ENCODE measurements around the gene SNX1. TPM values are rescaled to one million over a fixed set of nuclear protein-coding genes. Genes with fewer than 3 reads are reported as not detected.
A peak's percentile ranks its signal among the peaks of the same experiment; 100 is the strongest.
"Not testable (repeated sequence)": the region's sequence is repeated elsewhere in the genome, so short reads cannot be mapped to it uniquely, and the experiment has no call there.

Gene SNX1
- total RNA-seq, 5 donors from 2014 or later (not counting 1 experiment from before 2014, with no cell fraction given) = 98.8 to 168 (median 152) TPM

DNA sequence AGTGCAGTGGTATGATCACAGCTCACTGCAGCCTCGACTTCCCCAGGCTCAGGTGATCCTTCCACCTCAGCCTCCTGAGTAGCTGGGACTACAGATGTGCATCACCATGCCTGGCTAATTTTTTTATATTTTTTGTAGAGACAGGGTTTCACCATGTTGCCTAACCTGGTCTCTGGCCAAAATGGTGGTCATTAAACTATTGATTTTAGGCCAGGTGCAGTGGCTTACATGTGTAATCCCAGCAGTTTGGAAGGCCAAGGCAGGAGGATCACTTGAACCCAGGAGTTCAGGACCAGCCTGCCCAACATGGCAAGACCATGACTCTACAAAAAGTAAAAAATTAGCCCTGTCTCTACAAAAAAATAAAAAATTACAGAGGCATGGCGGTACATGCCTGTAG is 24.5 kb downstream of the SNX1 start:
- not testable (repeated sequence) for H3K27ac ChIP-seq (ENCODE audit: low read length); H3K9me3 ChIP-seq; H3K4me1 Mint-ChIP-seq; H3K4me1 ChIP-seq (ENCODE audit: control insufficient read depth in 1 of 2, extremely low read depth in 1 of 2, insufficient read depth in 2 of 2, low read length in 2 of 2); H3K4me3 ChIP-seq (ENCODE audit: control insufficient read depth in 1 of 2, extremely low read depth in 1 of 2, low read length in 1 of 2); DNase-seq; H3K27ac Mint-ChIP-seq; H3K27me3 ChIP-seq (replicated peaks in 1 of 2; ENCODE audit: control insufficient read depth in 2 of 2, extremely low read depth in 1 of 2, insufficient read depth in 2 of 2, low read length in 1 of 2); H3K4me3 Mint-ChIP-seq; H3K27me3 Mint-ChIP-seq; H3K9me3 Mint-ChIP-seq; ATAC-seq (replicated peaks in 1 of 4)
- POLR2A ChIA-PET = interaction anchor here in 1 of 2 donors (0.7 kb wide), 1 partner anchor 1166 kb away, joined by 3 read pairs; the partner anchor contains the start of gene PARP16
- peaks cover 23 to 90% of the 10 kb centered on the region in 2 donors for H3K36me3 ChIP-seq (ENCODE audit: control insufficient read depth in 2 of 2, extremely low read depth in 1 of 2, insufficient read depth in 1 of 2, low read length in 1 of 2)
- CTCF ChIA-PET = interaction anchor here in 1 of 2 donors (0.6 kb wide), 1 partner anchor 1453 kb away, joined by 11 read pairs; no protein-coding TSS in a partner anchor
- H3K36me3 Mint-ChIP-seq = peaks cover 55% of the 10 kb centered on the region
- WGBS (ENCODE audit: insufficient coverage) = 100% methylated on average over 1 of the region's 2 CpGs

DNA sequence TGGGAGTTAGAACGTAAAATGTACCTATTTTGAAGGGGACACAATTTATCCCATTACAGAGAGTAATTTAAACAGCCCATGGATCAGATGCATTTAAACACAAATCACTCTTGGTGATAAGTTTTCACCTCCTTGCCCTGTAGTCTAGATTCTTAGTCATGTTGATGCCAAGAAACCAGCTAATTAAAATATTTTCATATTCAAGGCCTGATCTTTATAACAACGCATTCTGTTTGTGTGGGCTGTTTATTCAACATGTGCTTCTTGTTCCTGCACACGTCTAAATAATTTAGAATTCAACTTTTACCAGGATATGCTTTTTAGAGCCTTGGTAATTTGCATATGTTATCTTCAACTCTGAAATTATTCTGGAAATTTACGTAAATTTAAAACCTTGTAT is 25.8 kb downstream of the SNX1 start:
- DNase-seq (no peak), ATAC-seq (replicated peaks in 1 of 4) (no peak)
- H3K4me3 Mint-ChIP-seq = no peak overlapping the region
- H3K9me3 ChIP-seq = no peaks in the 10 kb centered on the region
- ChIA-PET CTCF (interaction anchor here in 1 of 2 donors (1.1 kb wide), 1 partner anchor 10 kb away, joined by 3 read pairs; no protein-coding TSS in a partner anchor), POLR2A (no interaction called here)
- H3K36me3 ChIP-seq (ENCODE audit: control insufficient read depth in 2 of 2, extremely low read depth in 1 of 2, insufficient read depth in 1 of 2, low read length in 1 of 2) = peaks cover 23 to 83% of the 10 kb centered on the region in 2 donors
- no peaks in the 10 kb centered on the region for H3K27me3 Mint-ChIP-seq
- no peaks in the 10 kb centered on the region for H3K9me3 Mint-ChIP-seq
- whole genome bisulfite sequencing (ENCODE audit: insufficient coverage) = no CpG with 5 or more reads among the region's 4 CpGs
- H3K4me1 ChIP-seq (ENCODE audit: control insufficient read depth in 1 of 2, extremely low read depth in 1 of 2, insufficient read depth in 2 of 2, low read length in 2 of 2) = no peaks in the 10 kb centered on the region
- peaks cover 0 to 2% (median 0%) of the 10 kb centered on the region in 3 donors for H3K4me1 Mint-ChIP-seq
- H3K27ac Mint-ChIP-seq = no peak overlapping the region
- H3K27me3 ChIP-seq (replicated peaks in 1 of 2; ENCODE audit: control insufficient read depth in 2 of 2, extremely low read depth in 1 of 2, insufficient read depth in 2 of 2, low read length in 1 of 2) = no peaks in the 10 kb centered on the region
- H3K27ac ChIP-seq (ENCODE audit: low read length) = no peak overlapping the region
- peaks cover 52% of the 10 kb centered on the region for H3K36me3 Mint-ChIP-seq
- H3K4me3 ChIP-seq (ENCODE audit: control insufficient read depth in 1 of 2, extremely low read depth in 1 of 2, low read length in 1 of 2) = no peak overlapping the region

DNA sequence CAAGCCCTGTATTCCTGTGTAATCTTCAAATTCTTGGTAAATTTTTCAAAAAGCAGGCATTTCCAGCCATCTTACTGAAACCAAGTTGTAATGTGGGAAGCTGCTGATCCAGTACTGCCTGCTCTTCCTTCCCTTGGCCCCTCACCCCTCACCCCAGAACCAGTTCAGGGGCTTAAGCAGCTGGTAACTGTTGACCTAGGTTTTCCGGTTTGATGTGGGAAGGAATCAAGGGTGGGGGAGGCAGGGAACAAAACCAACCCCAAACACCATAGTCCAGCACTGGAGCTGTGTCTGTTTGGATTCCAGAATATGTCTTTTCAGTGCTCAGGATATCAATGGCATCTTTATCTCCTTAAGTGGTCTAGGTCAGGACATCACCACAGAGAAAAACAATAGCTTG is 26.7 kb downstream of the SNX1 start:
- H3K27ac Mint-ChIP-seq = no peak overlapping the region
- peaks cover 23 to 84% of the 10 kb centered on the region in 2 donors for H3K36me3 ChIP-seq (ENCODE audit: control insufficient read depth in 2 of 2, extremely low read depth in 1 of 2, insufficient read depth in 1 of 2, low read length in 1 of 2)
- no peak for ATAC-seq (replicated peaks in 1 of 4)
- no peaks in the 10 kb centered on the region for H3K9me3 Mint-ChIP-seq
- no peaks in the 10 kb centered on the region for H3K27me3 ChIP-seq (replicated peaks in 1 of 2; ENCODE audit: control insufficient read depth in 2 of 2, extremely low read depth in 1 of 2, insufficient read depth in 2 of 2, low read length in 1 of 2)
- H3K36me3 Mint-ChIP-seq = peaks cover 59% of the 10 kb centered on the region
- no peaks in the 10 kb centered on the region for H3K9me3 ChIP-seq
- H3K4me1 ChIP-seq (ENCODE audit: control insufficient read depth in 1 of 2, extremely low read depth in 1 of 2, insufficient read depth in 2 of 2, low read length in 2 of 2) = no peaks in the 10 kb centered on the region
- ChIA-PET POLR2A (no interaction called here), CTCF (no interaction called here)
- no peaks in the 10 kb centered on the region for H3K27me3 Mint-ChIP-seq
- no peak overlapping the region for H3K27ac ChIP-seq (ENCODE audit: low read length)
- no peak overlapping the region for H3K4me3 Mint-ChIP-seq
- H3K4me3 ChIP-seq (ENCODE audit: control insufficient read depth in 1 of 2, extremely low read depth in 1 of 2, low read length in 1 of 2) = no peak overlapping the region
- DNase-seq = no peak
- peaks cover 0 to 2% (median 0%) of the 10 kb centered on the region in 3 donors for H3K4me1 Mint-ChIP-seq
- no CpG with 5 or more reads among the region's 1 CpG for WGBS (ENCODE audit: insufficient coverage)

DNA sequence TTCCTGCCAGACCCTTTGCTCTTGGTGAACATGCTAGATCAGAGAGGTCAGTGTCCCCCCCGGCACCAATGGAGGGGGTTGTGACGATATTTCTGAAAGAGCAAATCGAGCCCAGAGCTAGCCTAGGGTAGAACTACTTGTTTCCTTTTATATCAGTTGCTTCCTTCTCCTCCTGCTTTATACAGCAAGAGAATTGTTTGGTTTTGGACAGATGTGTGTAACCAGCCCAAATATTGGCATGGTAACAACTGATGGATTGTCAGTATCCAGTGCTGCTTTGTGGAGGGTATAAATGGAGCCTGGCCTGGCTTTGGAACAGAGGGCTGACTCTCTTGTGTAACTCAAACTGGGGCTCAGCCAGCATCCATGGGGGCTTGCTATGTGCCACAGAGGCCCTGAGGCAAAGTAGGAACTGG is 27.2 kb downstream of the SNX1 start:
- ChIA-PET CTCF (no interaction called here), POLR2A (no interaction called here)
- H3K9me3 ChIP-seq = no peaks in the 10 kb centered on the region
- ATAC-seq (replicated peaks in 1 of 4) (no peak), DNase-seq (no peak)
- H3K4me1 Mint-ChIP-seq = peaks cover 0 to 2% (median 0%) of the 10 kb centered on the region in 3 donors
- H3K36me3 ChIP-seq (ENCODE audit: control insufficient read depth in 2 of 2, extremely low read depth in 1 of 2, insufficient read depth in 1 of 2, low read length in 1 of 2) = peaks cover 23 to 84% of the 10 kb centered on the region in 2 donors
- peaks cover 61% of the 10 kb centered on the region for H3K36me3 Mint-ChIP-seq
- WGBS (ENCODE audit: insufficient coverage) = no CpG with 5 or more reads among the region's 3 CpGs
- no peaks in the 10 kb centered on the region for H3K27me3 Mint-ChIP-seq
- no peaks in the 10 kb centered on the region for H3K4me1 ChIP-seq (ENCODE audit: control insufficient read depth in 1 of 2, extremely low read depth in 1 of 2, insufficient read depth in 2 of 2, low read length in 2 of 2)
- no peaks in the 10 kb centered on the region for H3K27me3 ChIP-seq (replicated peaks in 1 of 2; ENCODE audit: control insufficient read depth in 2 of 2, extremely low read depth in 1 of 2, insufficient read depth in 2 of 2, low read length in 1 of 2)
- no peak overlapping the region for H3K4me3 Mint-ChIP-seq
- no peak overlapping the region for H3K27ac Mint-ChIP-seq
- no peak overlapping the region for H3K4me3 ChIP-seq (ENCODE audit: control insufficient read depth in 1 of 2, extremely low read depth in 1 of 2, low read length in 1 of 2)
- H3K27ac ChIP-seq (ENCODE audit: low read length) = no peak overlapping the region
- no peaks in the 10 kb centered on the region for H3K9me3 Mint-ChIP-seq

DNA sequence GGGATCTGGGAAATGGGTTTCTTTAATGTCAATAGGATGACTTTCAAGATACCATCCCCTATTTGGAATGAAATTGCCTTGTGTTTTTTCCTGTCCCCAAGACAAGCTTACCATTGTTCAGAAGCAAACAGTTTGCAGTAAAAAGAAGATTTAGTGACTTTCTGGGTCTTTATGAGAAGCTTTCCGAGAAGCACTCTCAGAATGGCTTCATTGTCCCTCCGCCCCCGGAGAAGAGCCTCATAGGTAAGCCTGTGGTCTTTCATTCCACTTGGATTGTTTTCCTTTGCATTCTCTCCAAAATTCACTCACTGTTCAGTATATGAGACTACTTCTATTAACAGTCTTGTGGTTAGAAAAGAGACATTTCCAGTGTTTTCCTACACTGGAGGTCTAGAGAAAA is 30.2 kb downstream of the SNX1 start:
- POLR2A ChIA-PET = interaction anchor here (0.6 kb wide), 3 partner anchors 243 to 418 kb away, joined by 3 to 6 read pairs (median 5); no protein-coding TSS in a partner anchor
- Histone ChIP-seq H3K4me1 (ENCODE audit: control insufficient read depth in 1 of 2, extremely low read depth in 1 of 2, insufficient read depth in 2 of 2, low read length in 2 of 2) (no peaks in the 10 kb centered on the region), H3K4me3 (ENCODE audit: control insufficient read depth in 1 of 2, extremely low read depth in 1 of 2, low read length in 1 of 2) (no peak overlapping the region), H3K27me3 (replicated peaks in 1 of 2; ENCODE audit: control insufficient read depth in 2 of 2, extremely low read depth in 1 of 2, insufficient read depth in 2 of 2, low read length in 1 of 2) (no peaks in the 10 kb centered on the region), H3K36me3 (ENCODE audit: control insufficient read depth in 2 of 2, extremely low read depth in 1 of 2, insufficient read depth in 1 of 2, low read length in 1 of 2) (peaks cover 7 to 83% of the 10 kb centered on the region in 2 donors), H3K27ac (ENCODE audit: low read length) (no peak overlapping the region), H3K9me3 (no peaks in the 10 kb centered on the region)
- peaks cover 0 to 2% (median 0%) of the 10 kb centered on the region in 3 donors for H3K4me1 Mint-ChIP-seq
- CTCF ChIA-PET = interaction anchor here in 1 of 2 donors (1.0 to 1.2 kb wide), 2 partner anchors 21 to 27 kb away, joined by 3 to 4 read pairs; no protein-coding TSS in a partner anchor
- no peaks in the 10 kb centered on the region for H3K27me3 Mint-ChIP-seq
- H3K4me3 Mint-ChIP-seq = no peak overlapping the region
- H3K36me3 Mint-ChIP-seq = peaks cover 54% of the 10 kb centered on the region
- H3K27ac Mint-ChIP-seq = peak overlapping the region in 1 of 2 donors; percentile 39
- H3K9me3 Mint-ChIP-seq = no peaks in the 10 kb centered on the region
- ATAC-seq (replicated peaks in 1 of 4) (no peak), DNase-seq (no peak)
- WGBS (ENCODE audit: insufficient coverage) = no CpG with 5 or more reads among the region's 3 CpGs

DNA sequence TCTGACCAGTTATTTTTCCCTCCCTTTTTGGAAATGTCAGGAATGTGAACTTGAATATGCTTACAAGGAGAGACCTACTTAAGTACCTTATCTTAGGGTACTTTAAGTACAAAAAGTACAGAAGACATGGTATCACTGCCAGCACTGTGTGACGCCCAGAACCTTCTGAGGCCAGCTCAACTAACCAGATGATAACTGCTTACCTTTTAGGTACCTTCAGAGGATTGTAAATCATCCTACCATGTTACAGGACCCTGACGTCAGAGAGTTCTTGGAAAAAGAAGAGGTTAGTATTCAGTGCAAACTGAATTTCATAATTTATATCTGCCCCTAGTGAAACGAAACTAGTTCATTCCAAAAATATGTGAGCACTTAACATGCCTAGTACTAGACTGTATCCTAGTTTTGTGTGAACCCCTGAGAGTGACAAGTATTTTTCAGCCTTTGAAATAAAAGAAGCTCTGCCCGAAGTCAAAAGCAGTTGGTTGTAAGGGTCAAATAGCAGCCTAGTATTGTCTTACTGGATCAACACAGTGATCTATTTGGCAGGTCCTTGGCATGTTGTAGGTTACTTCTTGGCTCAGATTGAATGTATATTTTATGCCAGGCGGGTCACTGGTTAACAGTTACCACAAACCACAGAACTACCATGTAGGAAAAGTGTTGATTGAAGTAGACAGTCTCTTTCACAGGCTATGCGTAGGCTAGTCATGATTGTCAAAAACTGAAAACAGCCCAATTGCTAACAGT is 31.9 kb downstream of the SNX1 start:
- ATAC-seq (replicated peaks in 1 of 4) (no peak), DNase-seq (no peak)
- Mint-ChIP-seq H3K9me3 (no peaks in the 10 kb centered on the region), H3K27me3 (no peaks in the 10 kb centered on the region), H3K4me3 (no peak overlapping the region), H3K4me1 (no peaks in the 10 kb centered on the region), H3K27ac (no peak overlapping the region), H3K36me3 (peaks cover 62% of the 10 kb centered on the region)
- no peaks in the 10 kb centered on the region for H3K27me3 ChIP-seq (replicated peaks in 1 of 2; ENCODE audit: control insufficient read depth in 2 of 2, extremely low read depth in 1 of 2, insufficient read depth in 2 of 2, low read length in 1 of 2)
- ChIA-PET CTCF (no interaction called here), POLR2A (interaction anchor here in 1 of 2 donors (0.7 kb wide), 1 partner anchor 546 kb away, joined by 3 read pairs; no protein-coding TSS in a partner anchor)
- no peak overlapping the region for H3K27ac ChIP-seq (ENCODE audit: low read length)
- no CpG with 5 or more reads among the region's 6 CpGs for WGBS (ENCODE audit: insufficient coverage)
- H3K36me3 ChIP-seq (ENCODE audit: control insufficient read depth in 2 of 2, extremely low read depth in 1 of 2, insufficient read depth in 1 of 2, low read length in 1 of 2) = peaks cover 10 to 84% of the 10 kb centered on the region in 2 donors
- H3K9me3 ChIP-seq = no peaks in the 10 kb centered on the region
- H3K4me3 ChIP-seq (ENCODE audit: control insufficient read depth in 1 of 2, extremely low read depth in 1 of 2, low read length in 1 of 2) = no peak overlapping the region
- H3K4me1 ChIP-seq (ENCODE audit: control insufficient read depth in 1 of 2, extremely low read depth in 1 of 2, insufficient read depth in 2 of 2, low read length in 2 of 2) = no peaks in the 10 kb centered on the region

Measured in T-cell (primary cell).